GM18858 (cell line): Measurements from ENCODE around the gene LIPK.

Source experiments
- ATAC-seq: cut with Tn5 transposase; IDR thresholded peaks from one replicate; pipeline ENCODE4 v1.9.1; 2021; ENCODE audit not compliant: unreplicated experiment

Gene LIPK

DNA sequence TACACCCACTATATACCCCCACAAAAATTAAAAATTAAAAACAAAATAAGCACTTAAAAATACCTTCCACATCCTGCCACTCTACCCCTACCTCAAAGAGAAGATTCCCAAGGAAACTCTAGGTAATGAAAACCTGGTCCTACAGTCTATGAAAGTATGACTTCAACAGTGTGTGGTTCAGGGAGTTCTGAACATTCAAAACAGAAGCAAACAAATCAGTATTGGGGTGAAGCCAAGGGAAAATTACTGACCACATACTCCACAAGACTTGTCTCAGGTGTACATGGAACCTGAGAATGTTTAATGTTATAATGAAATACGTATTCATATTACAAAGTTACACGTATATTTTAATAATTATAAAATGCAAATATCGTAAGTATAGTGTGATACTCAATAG lies 76.2 kb downstream of the LIPK start:
- ATAC-seq = no peak

DNA sequence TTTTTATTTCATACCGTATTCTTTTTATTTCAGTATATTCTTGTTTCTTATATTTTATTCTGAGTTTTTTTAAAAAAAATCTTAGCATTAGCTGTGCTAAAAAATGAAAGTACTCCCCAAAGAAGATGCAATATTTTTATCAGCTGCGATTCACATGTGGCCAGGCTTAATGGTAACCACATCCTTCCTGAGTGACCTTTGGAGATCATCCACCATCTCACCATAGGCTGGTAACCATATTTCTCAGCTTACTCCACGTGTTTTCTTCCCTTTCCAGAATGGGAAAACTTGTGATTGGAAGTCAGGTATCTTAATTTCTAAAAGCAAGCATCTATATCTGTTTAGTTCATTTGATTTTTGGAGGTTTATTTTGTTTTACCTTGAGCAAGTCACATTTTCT lies 77.7 kb downstream of the LIPK start:
- no peak for ATAC-seq

DNA sequence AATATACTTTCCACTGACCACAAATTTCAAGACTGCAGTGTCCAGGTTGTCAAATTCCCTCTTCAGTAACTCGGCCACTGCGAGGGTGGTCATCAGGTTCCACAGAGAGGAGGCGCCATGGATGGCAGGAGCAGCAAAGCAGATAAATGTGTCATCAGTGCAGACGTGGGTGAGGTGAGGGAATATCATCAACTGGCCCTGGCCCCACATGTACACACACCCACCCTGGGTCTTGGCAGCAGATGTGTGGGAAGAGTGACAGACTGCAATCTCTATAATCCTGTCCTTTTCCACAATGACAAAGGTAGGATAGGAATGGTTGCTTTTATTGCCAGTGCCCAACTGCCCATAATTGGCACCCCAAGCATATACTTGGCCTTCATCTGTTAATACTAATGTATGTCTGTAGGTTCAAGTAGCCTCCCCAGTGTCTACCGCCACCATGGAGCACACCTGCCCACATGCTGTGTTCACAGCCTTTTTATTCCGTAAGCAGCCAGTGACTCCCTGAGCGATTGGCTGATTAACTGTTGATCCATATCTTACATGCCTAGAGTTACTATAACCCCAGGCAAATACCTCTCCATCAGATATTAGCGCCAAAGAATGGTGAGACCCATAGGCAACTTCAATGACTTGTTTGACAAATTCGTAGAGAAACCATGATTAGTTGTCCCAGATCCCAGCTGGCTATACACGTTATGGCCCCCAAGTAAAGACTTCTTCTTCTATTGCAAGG lies 80.2 kb downstream of the LIPK start:
- no peak for ATAC-seq

DNA sequence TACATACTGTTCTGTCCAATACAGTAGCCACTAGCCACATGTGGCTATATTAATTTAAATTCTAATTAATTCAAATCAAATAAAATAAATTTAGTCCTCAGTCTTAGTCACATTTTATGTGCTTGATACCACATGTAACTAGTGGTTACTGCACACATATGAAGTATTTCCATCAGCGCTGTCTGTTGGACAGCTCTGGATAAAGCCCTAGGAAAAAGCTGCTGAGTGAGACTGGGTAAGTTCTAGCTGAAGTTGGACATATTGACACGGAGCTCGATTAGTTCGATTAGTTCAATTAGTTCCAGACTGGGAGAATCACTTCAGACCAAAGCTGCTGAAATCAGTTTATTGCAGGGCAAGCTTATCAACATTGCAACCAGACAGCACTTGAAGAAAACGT lies 81.4 kb downstream of the LIPK start:
- no peak for ATAC-seq

DNA sequence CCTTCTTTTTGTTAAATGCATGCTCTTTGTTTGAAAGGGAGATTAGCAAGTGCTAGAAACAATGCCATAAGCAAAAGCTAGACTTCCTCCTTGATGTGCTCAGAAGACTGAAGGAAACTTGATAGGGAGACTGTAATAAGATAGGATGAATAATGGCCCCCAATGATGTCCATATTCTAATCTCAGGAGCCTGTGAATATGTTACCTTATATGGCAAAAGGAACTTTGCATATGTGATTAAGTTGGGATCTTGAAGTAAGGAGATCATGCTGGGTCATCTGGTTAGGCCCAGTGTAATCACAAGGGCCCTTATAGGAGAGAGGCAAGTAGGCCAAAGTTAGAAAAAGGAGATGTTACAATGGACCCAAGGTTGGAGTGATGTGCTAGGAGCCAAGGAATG lies 82.9 kb downstream of the LIPK start:
- ATAC-seq = no peak

DNA sequence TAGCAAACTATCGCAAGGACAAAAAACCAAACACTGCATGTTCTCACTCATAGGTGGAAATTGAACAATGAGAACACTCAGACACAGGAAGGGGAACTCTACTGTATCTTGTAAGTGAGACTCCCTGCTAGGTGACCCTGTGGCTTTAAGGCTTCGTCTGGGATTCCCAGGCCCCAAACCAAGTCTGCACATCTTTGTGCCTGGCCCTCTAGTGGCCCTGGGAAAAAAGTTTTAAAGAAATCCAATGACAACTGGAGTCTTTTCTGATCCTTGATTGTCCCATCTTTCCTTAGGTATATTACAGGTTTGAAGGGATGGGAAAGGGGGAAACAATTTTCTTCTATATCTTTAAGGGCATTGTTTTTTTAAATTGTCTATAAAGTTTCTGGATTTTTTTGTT lies 85.9 kb downstream of the LIPK start:
- no peak for ATAC-seq

DNA sequence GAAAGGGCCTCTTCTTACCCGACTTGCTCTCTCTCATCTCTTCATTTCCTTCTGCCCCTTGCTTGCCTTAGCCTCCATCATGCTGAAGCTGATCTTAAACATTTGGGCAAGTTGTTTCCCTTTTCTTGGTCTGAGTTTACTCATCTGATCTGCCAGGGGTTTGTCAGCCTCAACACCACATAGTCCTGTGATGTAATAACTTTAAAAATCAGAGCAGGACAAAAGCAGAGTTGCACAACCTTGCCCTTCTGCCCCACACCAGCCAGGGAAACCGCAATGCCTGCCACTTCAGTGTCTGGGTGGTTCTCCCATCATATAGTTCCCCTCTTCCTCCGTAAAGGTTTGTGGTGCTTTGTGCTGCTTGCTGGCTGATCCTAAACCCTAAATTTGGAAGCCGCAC lies 86.6 kb downstream of the LIPK start:
- ATAC-seq = no peak

DNA sequence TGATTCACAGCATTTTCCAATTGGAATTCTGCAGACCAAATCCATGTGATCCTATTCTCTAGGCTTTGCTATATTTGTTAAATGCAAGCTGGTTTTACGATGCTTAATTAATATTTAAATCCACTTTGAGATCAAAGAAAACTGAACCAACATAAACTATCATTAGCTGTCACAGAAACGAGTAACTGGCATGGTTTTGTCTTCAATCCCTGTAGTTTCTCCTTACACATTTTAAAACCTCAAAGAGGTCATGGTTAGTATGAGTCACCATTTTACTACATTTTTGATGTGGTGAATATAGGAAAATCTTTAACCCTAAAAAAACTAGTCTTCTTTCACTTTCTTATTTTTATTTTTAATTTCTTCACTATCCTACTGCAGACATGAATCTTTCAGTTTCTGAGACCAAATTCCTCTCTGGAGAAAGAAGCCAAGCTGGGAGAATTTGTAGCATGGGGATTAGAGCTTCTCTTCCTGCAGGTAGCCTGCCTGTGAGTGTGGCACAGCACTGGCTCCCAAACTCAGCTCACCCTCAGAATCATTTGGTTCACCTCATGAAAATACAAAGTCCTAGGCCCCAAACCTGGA lies 87.8 kb downstream of the LIPK start:
- no peak for ATAC-seq

DNA sequence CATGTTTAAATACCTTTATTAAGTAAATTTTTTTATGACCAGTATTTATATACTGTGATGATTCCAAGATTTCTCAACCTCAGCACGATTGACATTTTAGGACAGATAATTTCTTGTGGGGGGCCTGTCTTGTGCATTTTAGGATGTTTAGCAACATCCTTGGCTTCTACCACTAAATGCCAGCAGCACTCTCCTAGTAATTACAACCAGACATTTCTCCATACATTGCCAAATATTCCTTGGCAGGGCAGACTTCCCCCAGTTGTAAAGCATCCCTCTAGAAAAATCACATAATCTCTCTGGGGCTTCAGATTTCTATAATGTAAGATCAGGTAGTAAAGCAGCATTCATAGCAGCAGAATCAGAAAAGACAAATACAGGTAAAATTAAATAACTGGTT lies 88.7 kb downstream of the LIPK start:
- ATAC-seq = no peak

DNA sequence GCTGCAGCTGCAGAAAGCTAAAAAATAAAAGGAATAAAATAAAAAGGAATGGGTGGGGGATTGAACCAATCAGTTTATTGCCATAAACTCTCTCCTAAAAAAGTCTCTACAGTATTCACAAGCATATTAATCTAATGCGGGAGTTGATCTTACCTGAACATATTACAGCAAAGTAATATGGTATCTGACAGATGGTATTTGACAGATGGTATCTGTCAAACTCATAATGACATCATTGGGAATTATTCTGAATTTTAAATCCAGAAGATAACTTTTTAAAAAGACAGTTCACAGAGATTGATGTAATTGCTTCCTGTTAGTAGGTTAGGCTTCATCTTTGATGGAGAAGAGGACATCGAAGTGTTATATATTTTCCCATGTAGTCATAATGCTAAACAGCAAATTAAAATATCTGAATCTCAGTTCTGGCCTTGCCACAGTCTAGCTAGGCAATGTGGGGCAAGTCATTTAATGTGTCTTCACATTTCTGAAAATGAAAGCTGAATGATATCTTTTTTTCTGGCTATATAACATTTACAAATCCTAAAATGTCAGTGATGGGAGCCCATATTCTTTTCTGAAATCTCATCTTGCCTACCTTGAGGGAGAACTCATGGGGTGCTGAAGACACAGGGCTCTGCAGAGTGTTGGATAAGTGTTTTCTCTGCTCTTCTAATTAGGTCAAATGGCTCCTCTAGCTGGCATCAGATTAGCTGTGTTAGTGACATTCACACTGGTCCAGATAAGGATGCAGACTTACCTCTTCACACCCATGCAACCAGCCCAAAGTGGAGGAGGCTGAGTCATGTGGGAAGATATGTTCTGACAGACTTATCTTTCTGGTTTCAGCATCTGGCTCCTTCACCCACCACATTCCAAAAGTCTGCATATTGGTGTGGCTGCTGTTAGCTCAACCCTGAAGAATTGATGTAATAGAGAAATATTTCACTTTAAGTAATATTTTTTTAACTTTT lies 94.4 kb downstream of the LIPK start:
- no peak for ATAC-seq
